SK-N-SH (cell line): Measurements from ENCODE around the gene GMPR. TPM values are rescaled to one million over a fixed set of nuclear protein-coding genes. Genes with fewer than 3 reads are reported as not detected.

ENCODE experiments used
- CTCF ChIA-PET: fragments of 300-600, 350-600 bp; formaldehyde crosslinking; extraction: SDS; loops from one replicate; lab custom pipeline; 2021; lab: Yijun Ruan, JAX
- POLR2A ChIA-PET: fragments of 350-600 bp; sonication (Branson Sonifier 250); formaldehyde crosslinking; extraction: SDS; loops from one replicate; lab custom pipeline; 2020; ENCODE audit warnings: antibody characterized with exemption, inconsistent platforms; lab: Yijun Ruan, JAX
- DNase-seq: peaks from one replicate; pipeline ENCODE4 v3.0.0; 2012
- H2AFZ ChIP-seq: fragments of 200-600 bp; sonication (generic); 2 replicates; pipeline ENCODE4 v1.8.1; 2016; ENCODE audit warnings: antibody characterized with exemption, mild to moderate bottlenecking, low read depth
- H3F3A ChIP-seq: fragments of 200-600 bp; sonication (generic); replicated peaks from 2 replicates; pipeline ENCODE3; 2016; ENCODE audit warnings: antibody characterized with exemption, mild to moderate bottlenecking; ENCODE audit not compliant: insufficient read depth
- H3K27ac ChIP-seq, 2 experiments: fragments of 200-500 bp in 1 of 2; fragments of 200-600 bp in 1 of 2; sonication (Bioruptor generic) in 1 of 2; sonication (generic), shearing (Covaris generic) in 1 of 2; 2 replicates each; pipeline versions ENCODE4 v1.5.1 to v1.6.1; 2014 to 2016; ENCODE audit warnings: low read depth in 2 of 2, inconsistent platforms in 1 of 2, low read length in 1 of 2, mild to moderate bottlenecking in 1 of 2, mixed read lengths in 1 of 2
- H3K27me3 ChIP-seq: fragments of 200-600 bp; sonication (generic), shearing (Covaris generic); 2 replicates; pipeline ENCODE4 v1.6.1; 2016; ENCODE audit warnings: mixed run types; ENCODE audit not compliant: insufficient read depth
- H3K36me3 ChIP-seq, 2 experiments: fragments of 200-500 bp in 1 of 2; fragments of 200-600 bp in 1 of 2; sonication (Bioruptor generic) in 1 of 2; sonication (generic) in 1 of 2; replicated peaks in 1 of 2; 2 replicates each; pipeline versions ENCODE3 to v1.5.1; 2014 to 2016; ENCODE audit warnings: low read length in 1 of 2, mild to moderate bottlenecking in 1 of 2; ENCODE audit not compliant: insufficient read depth in 2 of 2, control insufficient read depth in 1 of 2
- H3K4me1 ChIP-seq, 2 experiments: fragments of 200-500 bp in 1 of 2; fragments of 200-600 bp in 1 of 2; sonication (Bioruptor generic) in 1 of 2; sonication (generic), shearing (Covaris generic) in 1 of 2; 2 replicates each; pipeline versions ENCODE4 v1.5.1 to v1.6.1; 2014 to 2016; ENCODE audit warnings: low read depth in 1 of 2, low read length in 1 of 2, mixed run types in 1 of 2; ENCODE audit not compliant: insufficient read depth in 2 of 2, control insufficient read depth in 1 of 2
- H3K4me2 ChIP-seq: fragments of 200-600 bp; sonication (generic), shearing (Covaris generic); 2 replicates; pipeline ENCODE4 v1.6.1; 2017; ENCODE audit warnings: mixed run types
- H3K4me3 ChIP-seq, 2 experiments: fragments of 200-500 bp in 1 of 2; fragments of 200-600 bp in 1 of 2; sonication (Bioruptor generic) in 1 of 2; sonication (generic), shearing (Covaris generic) in 1 of 2; 2 replicates each; pipeline versions ENCODE4 v1.5.1 to v1.8.1; 2014 to 2016; ENCODE audit warnings: low read depth in 2 of 2, inconsistent platforms in 1 of 2, low read length in 1 of 2, mild to moderate bottlenecking in 1 of 2, mixed read lengths in 1 of 2, moderate library complexity in 1 of 2
- H3K79me2 ChIP-seq: fragments of 200-600 bp; sonication (generic); 2 replicates; pipeline ENCODE4 v1.8.1; 2017; ENCODE audit warnings: mild to moderate bottlenecking; ENCODE audit not compliant: insufficient read depth
- H3K9ac ChIP-seq: fragments of 200-600 bp; sonication (generic); 2 replicates; pipeline ENCODE4 v1.6.1; 2017; ENCODE audit warnings: mixed run types
- H3K9me2 ChIP-seq: fragments of 200-600 bp; sonication (generic); 2 replicates; pipeline ENCODE4 v1.6.1; 2017; ENCODE audit warnings: mixed run types
- H3K9me3 ChIP-seq: fragments of 200-600 bp; sonication (generic); 2 replicates; pipeline ENCODE4 v1.6.1; 2017; ENCODE audit warnings: mixed run types, mild to moderate bottlenecking, moderate library complexity
- H4K20me1 ChIP-seq: fragments of 200-600 bp; sonication (generic); 2 replicates; pipeline ENCODE4 v1.6.1; 2017; ENCODE audit warnings: mild to moderate bottlenecking, mixed run types; ENCODE audit not compliant: insufficient read depth
- CTCF ChIP-seq: fragments of 200-600 bp; sonication (generic); IDR thresholded peaks from 2 replicates; pipeline ENCODE4 v1.6.1; 2017; ENCODE audit warnings: antibody characterized with exemption, mild to moderate bottlenecking, moderate library complexity
- FOSL2 ChIP-seq: IDR thresholded peaks from 2 replicates; pipeline ENCODE4 v1.4.0; 2012; ENCODE audit warnings: low read depth, mild to moderate bottlenecking, moderate library complexity, borderline replicate concordance
- FOXM1 ChIP-seq: IDR thresholded peaks from 2 replicates; pipeline ENCODE4 v1.4.0; 2012; ENCODE audit warnings: low read depth, mild to moderate bottlenecking
- GABPA ChIP-seq: IDR thresholded peaks from 2 replicates; pipeline ENCODE4 v1.4.0; 2012; ENCODE audit warnings: low read depth, mild to moderate bottlenecking
- JUND ChIP-seq: IDR thresholded peaks from 2 replicates; pipeline ENCODE4 v1.4.0; 2012
- MXI1 ChIP-seq: IDR thresholded peaks from 2 replicates; pipeline ENCODE4 v1.6.1; 2012; ENCODE audit warnings: mild to moderate bottlenecking, low read depth, low read length, improper control_type of control experiment
- REST ChIP-seq: IDR thresholded peaks from 2 replicates; pipeline ENCODE4 v1.6.1; 2012; ENCODE audit warnings: mild to moderate bottlenecking, low read depth, low read length, moderate library complexity
- RFX5 ChIP-seq: IDR thresholded peaks from 2 replicates; pipeline ENCODE4 v1.6.1; 2012; ENCODE audit warnings: mild to moderate bottlenecking, improper control_type of control experiment, low read length
- TAF1 ChIP-seq: IDR thresholded peaks from 2 replicates; pipeline ENCODE4 v1.6.1; 2012; ENCODE audit warnings: low read depth, mild to moderate bottlenecking, low read length, moderate library complexity, borderline replicate concordance
- USF2 ChIP-seq: fragments of 150-350 bp; IDR thresholded peaks from 2 replicates; pipeline ENCODE4 v1.6.1; 2017; ENCODE audit warnings: antibody characterized with exemption, low read length, low read depth, borderline replicate concordance
- YY1 ChIP-seq: IDR thresholded peaks from 2 replicates; pipeline ENCODE4 v1.4.0; 2012; ENCODE audit warnings: low read depth, mild to moderate bottlenecking
- WGBS: methylation state at CpG from one replicate; pipeline ENCODE4 v1.1.6; 2017; ENCODE audit warnings: low lambda C conversion rate; 5-methylcytosine and 5-hydroxymethylcytosine counted together
- polyA plus RNA-seq, 3 experiments: library from polyadenylated mRNA; depleted of rRNA; stranded (reverse); fragments of >200 nt; gene quantifications; 2 replicates each; pipeline ENCODE4 v1.2.3, GENCODE V29; 2012

The GMPR gene
- polyA plus RNA-seq, 1 of the 3 experiments (the other 2 are of a cell fraction): 21.0 TPM

GRCh38 chr6:16241321-16241689 is 2.9 kb downstream of the GMPR start:
- 81% methylated on average over 4 of the region's 4 CpGs for WGBS
- POLR2A ChIA-PET: no interaction called here

GRCh38 chr6:16243055-16243454 is 4.7 kb downstream of the GMPR start:
- Histone ChIP-seq H3K4me2 (no peak overlapping the region), H3K79me2 (no peaks in the 10 kb centered on the region), H3F3A (no peaks in the 10 kb centered on the region), H4K20me1 (no peaks in the 10 kb centered on the region), H3K9me2 (no peaks in the 10 kb centered on the region), H3K36me3 (peaks cover 0 to 4% of the 10 kb centered on the region in 2 experiments), H3K4me1 (peaks cover 0 to 6% of the 10 kb centered on the region in 2 experiments; a peak in 1 of 4 replicates), H3K9me3 (no peaks in the 10 kb centered on the region), H3K27me3 (no peaks in the 10 kb centered on the region), H2AFZ (no peak overlapping the region), H3K4me3 (no peak overlapping the region), H3K27ac (no peak overlapping the region), H3K9ac (no peak overlapping the region)
- 63% methylated on average over 8 of the region's 8 CpGs for WGBS
- POLR2A ChIA-PET: no interaction called here
- TF ChIP-seq REST (no peak), CTCF (no peak), FOSL2 (0 out of 2 replicates have a peak, but pooled peaks have one; percentile 18), JUND (0 out of 2 replicates have a peak, but pooled peaks have one; percentile 12)
- CTCF ChIA-PET: interaction anchor here (1.1 kb wide), 1 partner anchor 89 kb away, joined by 3 read pairs; no protein-coding TSS in a partner anchor
- no peak for DNase-seq

More at GRCh38 chr6:16241321-16241689, 2.9 kb downstream of the GMPR start:
- CTCF ChIA-PET: interaction anchor here (0.9 kb wide), 1 partner anchor 75 kb away, joined by 3 read pairs; no protein-coding TSS in a partner anchor
- no peak overlapping the region for H3K9ac ChIP-seq
- H4K20me1 ChIP-seq: no peaks in the 10 kb centered on the region
- H3K9me2 ChIP-seq: no peaks in the 10 kb centered on the region
- no peaks in the 10 kb centered on the region for H3K9me3 ChIP-seq
- H3K79me2 ChIP-seq: no peaks in the 10 kb centered on the region
- no peak overlapping the region for H2AFZ ChIP-seq
- H3K4me1 ChIP-seq: peaks cover 0 to 6% of the 10 kb centered on the region in 2 experiments; a peak in 1 of 4 replicates
- no peak overlapping the region for H3K27ac ChIP-seq
- no peaks in the 10 kb centered on the region for H3K27me3 ChIP-seq
- no peak overlapping the region for H3K4me2 ChIP-seq
- DNase-seq: no peak
- no peak overlapping the region for H3K4me3 ChIP-seq
- TF ChIP-seq YY1 (no peak), FOXM1 (no peak), TAF1 (no peak), USF2 (no peak), GABPA (no peak), RFX5 (no peak), MXI1 (no peak)
- peaks cover 8% of the 10 kb centered on the region for H3F3A ChIP-seq
- H3K36me3 ChIP-seq: no peaks in the 10 kb centered on the region
